SK-N-SH (cell line): ENCODE data around the gene RNF149. TPM values are rescaled to one million over a fixed set of nuclear protein-coding genes. Genes with fewer than 3 reads are reported as not detected.

Source experiments
- CTCF ChIA-PET: fragments of 300-600, 350-600 bp; formaldehyde crosslinking; extraction: SDS; loops from one replicate; lab custom pipeline; 2021; lab: Yijun Ruan, JAX
- POLR2A ChIA-PET: fragments of 350-600 bp; sonication (Branson Sonifier 250); formaldehyde crosslinking; extraction: SDS; loops from one replicate; lab custom pipeline; 2020; ENCODE audit warnings: antibody characterized with exemption, inconsistent platforms; lab: Yijun Ruan, JAX
- DNase-seq: peaks from one replicate; pipeline ENCODE4 v3.0.0; 2012
- H2AFZ ChIP-seq: fragments of 200-600 bp; sonication (generic); 2 replicates; pipeline ENCODE4 v1.8.1; 2016; ENCODE audit warnings: antibody characterized with exemption, mild to moderate bottlenecking, low read depth
- H3F3A ChIP-seq: fragments of 200-600 bp; sonication (generic); replicated peaks from 2 replicates; pipeline ENCODE3; 2016; ENCODE audit warnings: antibody characterized with exemption, mild to moderate bottlenecking; ENCODE audit not compliant: insufficient read depth
- H3K27ac ChIP-seq, 2 experiments: fragments of 200-500 bp in 1 of 2; fragments of 200-600 bp in 1 of 2; sonication (Bioruptor generic) in 1 of 2; sonication (generic), shearing (Covaris generic) in 1 of 2; 2 replicates each; pipeline versions ENCODE4 v1.5.1 to v1.6.1; 2014 to 2016; ENCODE audit warnings: low read depth in 2 of 2, inconsistent platforms in 1 of 2, low read length in 1 of 2, mild to moderate bottlenecking in 1 of 2, mixed read lengths in 1 of 2
- H3K27me3 ChIP-seq: fragments of 200-600 bp; sonication (generic), shearing (Covaris generic); 2 replicates; pipeline ENCODE4 v1.6.1; 2016; ENCODE audit warnings: mixed run types; ENCODE audit not compliant: insufficient read depth
- H3K36me3 ChIP-seq, 2 experiments: fragments of 200-500 bp in 1 of 2; fragments of 200-600 bp in 1 of 2; sonication (Bioruptor generic) in 1 of 2; sonication (generic) in 1 of 2; replicated peaks in 1 of 2; 2 replicates each; pipeline versions ENCODE3 to v1.5.1; 2014 to 2016; ENCODE audit warnings: low read length in 1 of 2, mild to moderate bottlenecking in 1 of 2; ENCODE audit not compliant: insufficient read depth in 2 of 2, control insufficient read depth in 1 of 2
- H3K4me1 ChIP-seq, 2 experiments: fragments of 200-500 bp in 1 of 2; fragments of 200-600 bp in 1 of 2; sonication (Bioruptor generic) in 1 of 2; sonication (generic), shearing (Covaris generic) in 1 of 2; 2 replicates each; pipeline versions ENCODE4 v1.5.1 to v1.6.1; 2014 to 2016; ENCODE audit warnings: low read depth in 1 of 2, low read length in 1 of 2, mixed run types in 1 of 2; ENCODE audit not compliant: insufficient read depth in 2 of 2, control insufficient read depth in 1 of 2
- H3K4me2 ChIP-seq: fragments of 200-600 bp; sonication (generic), shearing (Covaris generic); 2 replicates; pipeline ENCODE4 v1.6.1; 2017; ENCODE audit warnings: mixed run types
- H3K4me3 ChIP-seq, 2 experiments: fragments of 200-500 bp in 1 of 2; fragments of 200-600 bp in 1 of 2; sonication (Bioruptor generic) in 1 of 2; sonication (generic), shearing (Covaris generic) in 1 of 2; 2 replicates each; pipeline versions ENCODE4 v1.5.1 to v1.8.1; 2014 to 2016; ENCODE audit warnings: low read depth in 2 of 2, inconsistent platforms in 1 of 2, low read length in 1 of 2, mild to moderate bottlenecking in 1 of 2, mixed read lengths in 1 of 2, moderate library complexity in 1 of 2
- H3K79me2 ChIP-seq: fragments of 200-600 bp; sonication (generic); 2 replicates; pipeline ENCODE4 v1.8.1; 2017; ENCODE audit warnings: mild to moderate bottlenecking; ENCODE audit not compliant: insufficient read depth
- H3K9ac ChIP-seq: fragments of 200-600 bp; sonication (generic); 2 replicates; pipeline ENCODE4 v1.6.1; 2017; ENCODE audit warnings: mixed run types
- H3K9me2 ChIP-seq: fragments of 200-600 bp; sonication (generic); 2 replicates; pipeline ENCODE4 v1.6.1; 2017; ENCODE audit warnings: mixed run types
- H3K9me3 ChIP-seq: fragments of 200-600 bp; sonication (generic); 2 replicates; pipeline ENCODE4 v1.6.1; 2017; ENCODE audit warnings: mixed run types, mild to moderate bottlenecking, moderate library complexity
- H4K20me1 ChIP-seq: fragments of 200-600 bp; sonication (generic); 2 replicates; pipeline ENCODE4 v1.6.1; 2017; ENCODE audit warnings: mild to moderate bottlenecking, mixed run types; ENCODE audit not compliant: insufficient read depth
- EP300 ChIP-seq, 2 experiments: IDR thresholded peaks; 2 replicates each; pipeline versions ENCODE4 v1.4.0 to v1.6.1; 2012; ENCODE audit warnings: borderline replicate concordance in 1 of 2, low read depth in 1 of 2, low read length in 1 of 2
- EZH2phosphoT487 ChIP-seq: fragments of 200-600 bp; sonication (generic); IDR thresholded peaks from 2 replicates; pipeline ENCODE4 v1.6.1; 2017; ENCODE audit warnings: low read depth, mixed run types, mild to moderate bottlenecking, antibody characterized with exemption, moderate library complexity, borderline replicate concordance
- FOSL2 ChIP-seq: IDR thresholded peaks from 2 replicates; pipeline ENCODE4 v1.4.0; 2012; ENCODE audit warnings: low read depth, mild to moderate bottlenecking, moderate library complexity, borderline replicate concordance
- GABPA ChIP-seq: IDR thresholded peaks from 2 replicates; pipeline ENCODE4 v1.4.0; 2012; ENCODE audit warnings: low read depth, mild to moderate bottlenecking
- GATA2 ChIP-seq: sonication (generic); formaldehyde crosslinking; IDR thresholded peaks from 2 replicates; pipeline ENCODE4 v1.5.0; 2020; ENCODE audit warnings: mild to moderate bottlenecking, missing genetic modification reagents
- MXI1 ChIP-seq: IDR thresholded peaks from 2 replicates; pipeline ENCODE4 v1.6.1; 2012; ENCODE audit warnings: mild to moderate bottlenecking, low read depth, low read length, improper control_type of control experiment
- RAD21 ChIP-seq: IDR thresholded peaks from 2 replicates; pipeline ENCODE4 v1.6.1; 2012; ENCODE audit warnings: mild to moderate bottlenecking, low read length
- RCOR1 ChIP-seq: fragments of 150-350 bp; IDR thresholded peaks from 2 replicates; pipeline ENCODE4 v1.6.1; 2017; ENCODE audit warnings: antibody characterized with exemption, low read length
- SIN3A ChIP-seq: IDR thresholded peaks from 2 replicates; pipeline ENCODE4 v1.6.1; 2012; ENCODE audit warnings: low read depth, mild to moderate bottlenecking, low read length, moderate library complexity, borderline replicate concordance
- SMC3 ChIP-seq: IDR thresholded peaks from 2 replicates; pipeline ENCODE4 v1.6.1; 2012; ENCODE audit warnings: low read depth, low read length, improper control_type of control experiment
- TEAD4 ChIP-seq: IDR thresholded peaks from 2 replicates; pipeline ENCODE4 v1.4.0; 2012; ENCODE audit warnings: mild to moderate bottlenecking, borderline replicate concordance; ENCODE audit not compliant: insufficient read depth
- WGBS: methylation state at CpG from one replicate; pipeline ENCODE4 v1.1.6; 2017; ENCODE audit warnings: low lambda C conversion rate; 5-methylcytosine and 5-hydroxymethylcytosine counted together
- polyA plus RNA-seq, 3 experiments: library from polyadenylated mRNA; depleted of rRNA; stranded (reverse); fragments of >200 nt; gene quantifications; 2 replicates each; pipeline ENCODE4 v1.2.3, GENCODE V29; 2012
- TF ChIP-seq, protein P1 (sequence below): IDR thresholded peaks from 2 replicates; pipeline ENCODE4 v1.4.0; 2012; ENCODE audit warnings: low read depth, borderline replicate concordance
- TF ChIP-seq, protein P2 (sequence below): fragments of 150-350 bp; IDR thresholded peaks from 2 replicates; pipeline ENCODE4 v1.6.1; 2017; ENCODE audit warnings: antibody characterized with exemption, low read length, low read depth, borderline replicate concordance
- TF ChIP-seq, protein P3 (sequence below): IDR thresholded peaks from 2 replicates; pipeline ENCODE4 v1.4.0; 2012; ENCODE audit warnings: low read depth, borderline replicate concordance
- TF ChIP-seq, protein P4 (sequence below): fragments of 150-350 bp; IDR thresholded peaks from 2 replicates; pipeline ENCODE4 v1.6.1; 2016; ENCODE audit warnings: mild to moderate bottlenecking, low read depth, low read length
- TF ChIP-seq, protein P5 (sequence below): IDR thresholded peaks from 2 replicates; pipeline ENCODE4 v1.4.0; 2012; ENCODE audit warnings: low read depth
- TF ChIP-seq, protein P6 (sequence below): IDR thresholded peaks from 2 replicates; pipeline ENCODE4; 2012

RNF149 gene
- polyA plus RNA-seq, 1 of the 3 experiments (the other 2 are of a cell fraction), result 15.3 TPM

DNA sequence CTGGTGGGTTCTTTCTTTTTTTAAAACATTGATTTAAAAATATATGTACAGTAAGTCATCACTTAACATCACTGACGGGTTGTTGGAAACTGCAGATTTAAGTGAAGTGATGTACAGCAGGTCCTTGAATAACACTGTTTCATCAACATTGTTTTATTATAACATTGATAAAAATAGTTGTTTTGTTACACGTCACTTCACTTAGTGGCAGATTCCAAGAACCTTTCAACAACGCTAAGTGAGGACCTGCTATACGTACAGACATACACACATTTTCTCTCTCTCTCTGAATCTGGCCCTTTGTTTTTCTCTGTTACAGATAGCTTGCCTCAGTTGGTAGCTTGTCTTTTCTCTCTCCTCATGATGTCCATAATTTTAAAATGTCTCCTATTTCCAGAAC is 46.4 kb downstream of the RNF149 start:
- no peaks in the 10 kb centered on the region for H4K20me1 ChIP-seq
- H3K4me3 ChIP-seq, result no peak overlapping the region
- no peaks in the 10 kb centered on the region for H3K27me3 ChIP-seq
- WGBS, result 94% methylated on average over 4 of the region's 4 CpGs
- peaks cover 46 to 55% of the 10 kb centered on the region in 2 experiments for H3K36me3 ChIP-seq
- H3K4me1 ChIP-seq, result no peaks in the 10 kb centered on the region
- H3F3A ChIP-seq, result no peaks in the 10 kb centered on the region
- H3K79me2 ChIP-seq, result peaks cover 48% of the 10 kb centered on the region
- no peak overlapping the region for H3K27ac ChIP-seq
- H3K9me2 ChIP-seq, result no peaks in the 10 kb centered on the region
- POLR2A ChIA-PET, result no interaction called here
- H3K9ac ChIP-seq, result no peak overlapping the region
- CTCF ChIA-PET, result interaction anchor here (1.0 kb wide), 1 partner anchor 47 kb away, joined by 3 read pairs; the partner anchor contains the start of gene RNF149
- DNase-seq, result no peak
- H3K9me3 ChIP-seq, result no peaks in the 10 kb centered on the region
- no peak overlapping the region for H3K4me2 ChIP-seq
- H2AFZ ChIP-seq, result no peak overlapping the region
- no peak for TF ChIP-seq MXI1
- TF ChIP-seq, protein P1, sequence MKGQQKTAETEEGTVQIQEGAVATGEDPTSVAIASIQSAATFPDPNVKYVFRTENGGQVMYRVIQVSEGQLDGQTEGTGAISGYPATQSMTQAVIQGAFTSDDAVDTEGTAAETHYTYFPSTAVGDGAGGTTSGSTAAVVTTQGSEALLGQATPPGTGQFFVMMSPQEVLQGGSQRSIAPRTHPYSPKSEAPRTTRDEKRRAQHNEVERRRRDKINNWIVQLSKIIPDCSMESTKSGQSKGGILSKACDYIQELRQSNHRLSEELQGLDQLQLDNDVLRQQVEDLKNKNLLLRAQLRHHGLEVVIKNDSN, result no peak
- TF ChIP-seq, protein P2, sequence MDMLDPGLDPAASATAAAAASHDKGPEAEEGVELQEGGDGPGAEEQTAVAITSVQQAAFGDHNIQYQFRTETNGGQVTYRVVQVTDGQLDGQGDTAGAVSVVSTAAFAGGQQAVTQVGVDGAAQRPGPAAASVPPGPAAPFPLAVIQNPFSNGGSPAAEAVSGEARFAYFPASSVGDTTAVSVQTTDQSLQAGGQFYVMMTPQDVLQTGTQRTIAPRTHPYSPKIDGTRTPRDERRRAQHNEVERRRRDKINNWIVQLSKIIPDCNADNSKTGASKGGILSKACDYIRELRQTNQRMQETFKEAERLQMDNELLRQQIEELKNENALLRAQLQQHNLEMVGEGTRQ, result no peak
- TF ChIP-seq, all 33 proteins: peak for 0

DNA sequence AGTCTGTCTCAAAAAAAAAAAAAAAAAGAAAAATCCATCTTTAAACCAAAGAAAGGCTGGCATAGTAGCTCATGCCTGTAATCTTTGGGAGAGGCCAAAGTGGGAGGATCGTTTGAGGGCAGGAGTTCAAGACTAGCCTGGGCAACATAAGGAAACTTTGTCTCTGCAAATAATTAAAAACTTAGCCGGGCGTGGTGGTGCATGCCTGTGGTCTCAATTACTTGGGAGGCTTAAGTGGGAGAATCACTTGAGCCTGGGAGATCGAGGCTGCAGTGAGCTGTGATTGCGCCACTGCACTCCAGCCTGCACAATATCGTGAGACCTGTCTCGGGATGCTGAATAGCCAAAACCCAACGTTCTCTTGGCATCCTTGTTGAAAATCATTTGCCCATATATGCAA is 49.7 kb downstream of the RNF149 start:
- no peak overlapping the region for H3K4me3 ChIP-seq
- H3F3A ChIP-seq, result no peaks in the 10 kb centered on the region
- H3K9me3 ChIP-seq, result no peaks in the 10 kb centered on the region
- peaks cover 70% of the 10 kb centered on the region for H3K79me2 ChIP-seq
- WGBS, result 97% methylated on average over 8 of the region's 8 CpGs
- no peak overlapping the region for H3K27ac ChIP-seq
- H3K4me2 ChIP-seq, result no peak overlapping the region
- no peaks in the 10 kb centered on the region for H3K27me3 ChIP-seq
- no peak overlapping the region for H2AFZ ChIP-seq
- peaks cover 19 to 36% of the 10 kb centered on the region in 2 experiments for H3K36me3 ChIP-seq
- no peaks in the 10 kb centered on the region for H3K9me2 ChIP-seq
- POLR2A ChIA-PET, result no interaction called here
- DNase-seq, result no peak
- H3K4me1 ChIP-seq, result peaks cover 3 to 10% of the 10 kb centered on the region in 2 experiments; a peak in 1 of 4 replicates
- CTCF ChIA-PET, result interaction anchor here (1.1 kb wide), 1 partner anchor 9 kb away, joined by 3 read pairs; no protein-coding TSS in a partner anchor
- peaks cover 12% of the 10 kb centered on the region; the same call in 1 of the 2 replicates for H4K20me1 ChIP-seq
- no peak for TF ChIP-seq SMC3
- TF ChIP-seq EP300 (IDR thresholded peaks at IDR 0.05; ENCODE audit: borderline replicate concordance in 1 of 2, low read depth in 1 of 2, low read length in 1 of 2), result no peak
- TF ChIP-seq, protein P3, sequence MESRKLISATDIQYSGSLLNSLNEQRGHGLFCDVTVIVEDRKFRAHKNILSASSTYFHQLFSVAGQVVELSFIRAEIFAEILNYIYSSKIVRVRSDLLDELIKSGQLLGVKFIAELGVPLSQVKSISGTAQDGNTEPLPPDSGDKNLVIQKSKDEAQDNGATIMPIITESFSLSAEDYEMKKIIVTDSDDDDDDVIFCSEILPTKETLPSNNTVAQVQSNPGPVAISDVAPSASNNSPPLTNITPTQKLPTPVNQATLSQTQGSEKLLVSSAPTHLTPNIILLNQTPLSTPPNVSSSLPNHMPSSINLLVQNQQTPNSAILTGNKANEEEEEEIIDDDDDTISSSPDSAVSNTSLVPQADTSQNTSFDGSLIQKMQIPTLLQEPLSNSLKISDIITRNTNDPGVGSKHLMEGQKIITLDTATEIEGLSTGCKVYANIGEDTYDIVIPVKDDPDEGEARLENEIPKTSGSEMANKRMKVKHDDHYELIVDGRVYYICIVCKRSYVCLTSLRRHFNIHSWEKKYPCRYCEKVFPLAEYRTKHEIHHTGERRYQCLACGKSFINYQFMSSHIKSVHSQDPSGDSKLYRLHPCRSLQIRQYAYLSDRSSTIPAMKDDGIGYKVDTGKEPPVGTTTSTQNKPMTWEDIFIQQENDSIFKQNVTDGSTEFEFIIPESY, result no peak
- no peak for TF ChIP-seq RCOR1
- TF ChIP-seq FOSL2, result no peak
- TF ChIP-seq, protein P4, sequence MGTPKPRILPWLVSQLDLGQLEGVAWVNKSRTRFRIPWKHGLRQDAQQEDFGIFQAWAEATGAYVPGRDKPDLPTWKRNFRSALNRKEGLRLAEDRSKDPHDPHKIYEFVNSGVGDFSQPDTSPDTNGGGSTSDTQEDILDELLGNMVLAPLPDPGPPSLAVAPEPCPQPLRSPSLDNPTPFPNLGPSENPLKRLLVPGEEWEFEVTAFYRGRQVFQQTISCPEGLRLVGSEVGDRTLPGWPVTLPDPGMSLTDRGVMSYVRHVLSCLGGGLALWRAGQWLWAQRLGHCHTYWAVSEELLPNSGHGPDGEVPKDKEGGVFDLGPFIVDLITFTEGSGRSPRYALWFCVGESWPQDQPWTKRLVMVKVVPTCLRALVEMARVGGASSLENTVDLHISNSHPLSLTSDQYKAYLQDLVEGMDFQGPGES, result no peak
- TF ChIP-seq, protein P5, sequence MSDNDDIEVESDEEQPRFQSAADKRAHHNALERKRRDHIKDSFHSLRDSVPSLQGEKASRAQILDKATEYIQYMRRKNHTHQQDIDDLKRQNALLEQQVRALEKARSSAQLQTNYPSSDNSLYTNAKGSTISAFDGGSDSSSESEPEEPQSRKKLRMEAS, result no peak
- TF ChIP-seq EZH2phosphoT487, result no peak
- TF ChIP-seq RAD21, result no peak
- no peak for TF ChIP-seq GATA2
- TF ChIP-seq TEAD4, result no peak
- TF ChIP-seq MXI1, result no peak
- TF ChIP-seq GABPA, result no peak
- TF ChIP-seq, protein P6, sequence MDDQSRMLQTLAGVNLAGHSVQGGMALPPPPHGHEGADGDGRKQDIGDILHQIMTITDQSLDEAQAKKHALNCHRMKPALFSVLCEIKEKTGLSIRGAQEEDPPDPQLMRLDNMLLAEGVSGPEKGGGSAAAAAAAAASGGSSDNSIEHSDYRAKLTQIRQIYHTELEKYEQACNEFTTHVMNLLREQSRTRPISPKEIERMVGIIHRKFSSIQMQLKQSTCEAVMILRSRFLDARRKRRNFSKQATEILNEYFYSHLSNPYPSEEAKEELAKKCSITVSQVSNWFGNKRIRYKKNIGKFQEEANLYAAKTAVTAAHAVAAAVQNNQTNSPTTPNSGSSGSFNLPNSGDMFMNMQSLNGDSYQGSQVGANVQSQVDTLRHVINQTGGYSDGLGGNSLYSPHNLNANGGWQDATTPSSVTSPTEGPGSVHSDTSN, result no peak
- no peak for TF ChIP-seq SIN3A
- H3K9ac ChIP-seq, result no peak overlapping the region
